RPMI8226 (cell line): ENCODE measurements around the gene AIRE.

Source experiments
- DNase-seq: peaks from one replicate; pipeline ENCODE4 v3.0.0-alpha.2; 2015

Gene AIRE

GRCh38 chr21:44291936-44292811 lies 6.5 kb downstream of the AIRE start:
- DNase-seq = no peak

GRCh38 chr21:44292812-44293195 lies 7.1 kb downstream of the AIRE start:
- no peak for DNase-seq

GRCh38 chr21:44293551-44294231 lies 8.0 kb downstream of the AIRE start:
- DNase-seq = no peak

GRCh38 chr21:44294391-44295162 lies 8.9 kb downstream of the AIRE start:
- no peak for DNase-seq

- DNase-seq = no peak
Measured at GRCh38 chr21:44295163-44295573, 9.5 kb downstream of the AIRE start.

GRCh38 chr21:44295646-44296045 lies 10.0 kb downstream of the AIRE start:
- DNase-seq = no peak

- no peak for DNase-seq
Measured at GRCh38 chr21:44296103-44296519, 10.4 kb downstream of the AIRE start.

- no peak for DNase-seq
Measured at GRCh38 chr21:44296916-44297315, 11.2 kb downstream of the AIRE start.

- peak; percentile 83 for DNase-seq
Measured at GRCh38 chr21:44297525-44298290, 12.0 kb downstream of the AIRE start.

GRCh38 chr21:44298301-44298700 lies 12.6 kb downstream of the AIRE start:
- DNase-seq = peak; percentile 52

- no peak for DNase-seq
Measured at GRCh38 chr21:44299085-44299457, 13.4 kb downstream of the AIRE start.

GRCh38 chr21:44299458-44300261 lies 14.0 kb downstream of the AIRE start, which contains the start of gene PFKL:
TSS of gene PFKL (plus strand) at chr21:44300053. CDS start at chr21:44300106, 53 bp downstream.
- peak; percentile 95 for DNase-seq

GRCh38 chr21:44300262-44300959 lies 14.7 kb downstream of the AIRE start:
- peak; percentile 71 for DNase-seq

- DNase-seq = no peak
Measured at GRCh38 chr21:44301141-44301540, 15.5 kb downstream of the AIRE start.

- no peak for DNase-seq
Measured at GRCh38 chr21:44301961-44302406, 16.3 kb downstream of the AIRE start.

GRCh38 chr21:44302573-44303401 lies 17.1 kb downstream of the AIRE start:
- peak; percentile 41 for DNase-seq

GRCh38 chr21:44303490-44303981 lies 17.9 kb downstream of the AIRE start:
- DNase-seq = no peak

GRCh38 chr21:44304011-44304616 lies 18.4 kb downstream of the AIRE start:
- no peak for DNase-seq

- peak; percentile 53 for DNase-seq
Measured at GRCh38 chr21:44304877-44305293, 19.2 kb downstream of the AIRE start.
